Osteocyte (in vitro differentiated cells): ENCODE measurements around the gene PDE10A. TPM values are rescaled to one million over a fixed set of nuclear protein-coding genes. Genes with fewer than 3 reads are reported as not detected.
A peak's percentile ranks its signal among the peaks of the same experiment; 100 is the strongest.

Experiments
- DNase-seq: peaks from one replicate; pipeline ENCODE4 v3.0.0; 2021; ENCODE audit warnings: mixed read lengths; ENCODE audit not compliant: unreplicated experiment; ENCODE audit errors: extremely low spot score
- H3K27ac Mint-ChIP-seq: one replicate; pipeline ENCODE4 v1.8.0; 2021; ENCODE audit warnings: mild to moderate bottlenecking, mixed read lengths; ENCODE audit not compliant: unreplicated experiment
- H3K27me3 Mint-ChIP-seq: one replicate; pipeline ENCODE4 v1.8.0; 2021; ENCODE audit warnings: mixed read lengths; ENCODE audit not compliant: unreplicated experiment
- H3K36me3 Mint-ChIP-seq: one replicate; pipeline ENCODE4 v1.8.0; 2021; ENCODE audit warnings: mixed read lengths; ENCODE audit not compliant: unreplicated experiment
- H3K4me1 Mint-ChIP-seq: one replicate; pipeline ENCODE4 v1.8.0; 2021; ENCODE audit warnings: mixed read lengths; ENCODE audit not compliant: unreplicated experiment
- H3K4me3 Mint-ChIP-seq: one replicate; pipeline ENCODE4 v1.8.0; 2021; ENCODE audit warnings: mild to moderate bottlenecking, moderate library complexity, mixed read lengths; ENCODE audit not compliant: unreplicated experiment
- H3K9me3 Mint-ChIP-seq: one replicate; pipeline ENCODE4 v1.8.0; 2021; ENCODE audit warnings: mixed read lengths; ENCODE audit not compliant: unreplicated experiment
- CTCF ChIP-seq: fragments of 200-600 bp; sonication (generic); IDR thresholded peaks from 2 replicates; pipeline ENCODE4 v1.5.0; 2021; ENCODE audit warnings: antibody characterized with exemption, mild to moderate bottlenecking, moderate library complexity
- total RNA-seq: library from RNA; stranded (reverse); gene quantifications from 2 replicates; pipeline ENCODE4 v1.2.1, GENCODE V29; 2021

The PDE10A gene
- total RNA-seq, 1 donor from 2014 or later = 9.8 TPM

GRCh38 chr6:165663736-165664558 lies 906 bp upstream of the PDE10A start:
- H3K4me1 Mint-ChIP-seq = peaks cover 23% of the 10 kb centered on the region
- H3K27me3 Mint-ChIP-seq = peaks cover 61% of the 10 kb centered on the region
- no peak for DNase-seq
- H3K36me3 Mint-ChIP-seq = no peaks in the 10 kb centered on the region
- TF ChIP-seq CTCF = no peak
- H3K4me3 Mint-ChIP-seq = peak overlapping the region; percentile 84
- H3K9me3 Mint-ChIP-seq = no peaks in the 10 kb centered on the region
- peak overlapping the region; percentile 65 for H3K27ac Mint-ChIP-seq

GRCh38 chr6:165663377-165663735 lies 315 bp upstream of the PDE10A start:
- no peaks in the 10 kb centered on the region for H3K9me3 Mint-ChIP-seq
- peak overlapping the region; percentile 7 for H3K27ac Mint-ChIP-seq
- peaks cover 65% of the 10 kb centered on the region for H3K27me3 Mint-ChIP-seq
- no peak for TF ChIP-seq CTCF
- H3K36me3 Mint-ChIP-seq = no peaks in the 10 kb centered on the region
- peak overlapping the region; percentile 84 for H3K4me3 Mint-ChIP-seq
- peaks cover 22% of the 10 kb centered on the region for H3K4me1 Mint-ChIP-seq
- DNase-seq = no peak

- no peak for TF ChIP-seq CTCF
- DNase-seq = no peak
- peaks cover 22% of the 10 kb centered on the region for H3K4me1 Mint-ChIP-seq
- H3K36me3 Mint-ChIP-seq = no peaks in the 10 kb centered on the region
- H3K27me3 Mint-ChIP-seq = peaks cover 63% of the 10 kb centered on the region
- no peak overlapping the region for H3K27ac Mint-ChIP-seq
- H3K9me3 Mint-ChIP-seq = no peaks in the 10 kb centered on the region
- peak overlapping the region; percentile 77 for H3K4me3 Mint-ChIP-seq
Observed at GRCh38 chr6:165662041-165662748, 846 bp downstream of the PDE10A start.

GRCh38 chr6:165661664-165662025 lies 1.4 kb downstream of the PDE10A start:
- no peak overlapping the region for H3K27ac Mint-ChIP-seq
- H3K4me3 Mint-ChIP-seq = peak overlapping the region; percentile 75
- DNase-seq = no peak
- H3K4me1 Mint-ChIP-seq = peaks cover 22% of the 10 kb centered on the region
- H3K9me3 Mint-ChIP-seq = no peaks in the 10 kb centered on the region
- TF ChIP-seq CTCF = no peak
- no peaks in the 10 kb centered on the region for H3K36me3 Mint-ChIP-seq
- H3K27me3 Mint-ChIP-seq = peaks cover 60% of the 10 kb centered on the region
